ENCODE measurements around the gene HUWE1. TPM values are rescaled to one million over a fixed set of nuclear protein-coding genes. Genes with fewer than 3 reads are reported as not detected.

The HUWE1 gene
- total and polyA plus RNA-seq, 2 of the 13 experiments (the other 11 are each of a cell fraction or from before 2014, with no cell fraction given), result 63.2 to 68.1 TPM

- TF ChIP-seq ARID4A (CRISPR knock-in tag; IDR thresholded peaks at IDR 0.05; ENCODE audit: borderline replicate concordance), result peak; percentile 63; the same call in 1 of the 2 replicates
- no peak for TF ChIP-seq ZNF317 (CRISPR knock-in tag; IDR thresholded peaks at IDR 0.05)
- no peak for TF ChIP-seq TOPORS (CRISPR knock-in tag; IDR thresholded peaks at IDR 0.05)
- TF ChIP-seq ZNF839 (CRISPR knock-in tag; IDR thresholded peaks at IDR 0.05; ENCODE audit: borderline replicate concordance), result no peak
- TF ChIP-seq MXD3 (CRISPR knock-in tag; IDR thresholded peaks at IDR 0.05), result 0 out of 2 replicates have a peak, but pooled peaks have one; percentile 33
- no peak for TF ChIP-seq NFYB (CRISPR knock-in tag; IDR thresholded peaks at IDR 0.05)
- TF ChIP-seq ZNF746 (CRISPR knock-in tag; IDR thresholded peaks at IDR 0.05), result no peak
- TF ChIP-seq MAX (IDR thresholded peaks at IDR 0.05), result no peak
- TF ChIP-seq KAT2B (IDR thresholded peaks at IDR 0.05; ENCODE audit: borderline replicate concordance, low read depth, low read length), result no peak
- no peak for TF ChIP-seq ZNF652 (CRISPR knock-in tag; IDR thresholded peaks at IDR 0.05; ENCODE audit: borderline replicate concordance, low read depth)
- no peak for TF ChIP-seq CBX2 (IDR thresholded peaks at IDR 0.05; ENCODE audit: low read depth, low read length)
- no peak for TF ChIP-seq CBX2 (CRISPR knock-in tag; IDR thresholded peaks at IDR 0.05; ENCODE audit: low read depth)
- TF ChIP-seq HMGXB3 (CRISPR knock-in tag; IDR thresholded peaks at IDR 0.05; ENCODE audit: borderline replicate concordance), result no peak
- TF ChIP-seq KLF9 (CRISPR knock-in tag; IDR thresholded peaks at IDR 0.05; ENCODE audit: low read depth), result no peak
- no peak for TF ChIP-seq DNMT1 (CRISPR knock-in tag; IDR thresholded peaks at IDR 0.05)
- TF ChIP-seq ZKSCAN5 (CRISPR knock-in tag; IDR thresholded peaks at IDR 0.05), result no peak
- TF ChIP-seq, protein P1, sequence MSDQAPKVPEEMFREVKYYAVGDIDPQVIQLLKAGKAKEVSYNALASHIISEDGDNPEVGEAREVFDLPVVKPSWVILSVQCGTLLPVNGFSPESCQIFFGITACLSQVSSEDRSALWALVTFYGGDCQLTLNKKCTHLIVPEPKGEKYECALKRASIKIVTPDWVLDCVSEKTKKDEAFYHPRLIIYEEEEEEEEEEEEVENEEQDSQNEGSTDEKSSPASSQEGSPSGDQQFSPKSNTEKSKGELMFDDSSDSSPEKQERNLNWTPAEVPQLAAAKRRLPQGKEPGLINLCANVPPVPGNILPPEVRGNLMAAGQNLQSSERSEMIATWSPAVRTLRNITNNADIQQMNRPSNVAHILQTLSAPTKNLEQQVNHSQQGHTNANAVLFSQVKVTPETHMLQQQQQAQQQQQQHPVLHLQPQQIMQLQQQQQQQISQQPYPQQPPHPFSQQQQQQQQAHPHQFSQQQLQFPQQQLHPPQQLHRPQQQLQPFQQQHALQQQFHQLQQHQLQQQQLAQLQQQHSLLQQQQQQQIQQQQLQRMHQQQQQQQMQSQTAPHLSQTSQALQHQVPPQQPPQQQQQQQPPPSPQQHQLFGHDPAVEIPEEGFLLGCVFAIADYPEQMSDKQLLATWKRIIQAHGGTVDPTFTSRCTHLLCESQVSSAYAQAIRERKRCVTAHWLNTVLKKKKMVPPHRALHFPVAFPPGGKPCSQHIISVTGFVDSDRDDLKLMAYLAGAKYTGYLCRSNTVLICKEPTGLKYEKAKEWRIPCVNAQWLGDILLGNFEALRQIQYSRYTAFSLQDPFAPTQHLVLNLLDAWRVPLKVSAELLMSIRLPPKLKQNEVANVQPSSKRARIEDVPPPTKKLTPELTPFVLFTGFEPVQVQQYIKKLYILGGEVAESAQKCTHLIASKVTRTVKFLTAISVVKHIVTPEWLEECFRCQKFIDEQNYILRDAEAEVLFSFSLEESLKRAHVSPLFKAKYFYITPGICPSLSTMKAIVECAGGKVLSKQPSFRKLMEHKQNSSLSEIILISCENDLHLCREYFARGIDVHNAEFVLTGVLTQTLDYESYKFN (CRISPR knock-in tag; conservative IDR thresholded peaks at IDR 0.05), result 0 out of 2 replicates have a peak, but pooled peaks have one; percentile 30
Observed at GRCh38 chrX:53686151-53686885, at the start of gene HUWE1 (continued).
